H1 (cell line): ENCODE measurements around the gene DAZAP1. TPM values are rescaled to one million over a fixed set of nuclear protein-coding genes. Genes with fewer than 3 reads are reported as not detected.

Experiments used
- CTCF ChIA-PET: fragments of 300-600 bp; sonication (Branson Sonifier 250); formaldehyde crosslinking; loops from one replicate; lab custom pipeline; 2021; ENCODE audit not compliant: partially characterized antibody; lab: Charles Lee
- POLR2A ChIA-PET: fragments of 300-600 bp; sonication (Branson Sonifier 250); formaldehyde crosslinking; loops from one replicate; lab custom pipeline; 2021; ENCODE audit warnings: inconsistent platforms; ENCODE audit not compliant: partially characterized antibody; lab: Charles Lee
- DNase-seq, 2 experiments: peaks; one replicate each; pipeline versions ENCODE4 v3.0.0 to v3.0.0-alpha.2; 2010 to 2022; ENCODE audit warnings: low spot score in 2 of 2, low read depth in 1 of 2, mixed read lengths in 1 of 2
- FAIRE-seq: peaks from 2 replicates; lab custom pipeline; 2011; peaks lifted over from hg19 to GRCh38; lab: Jason Lieb, UNC
- H2AFZ ChIP-seq: 2 replicates; pipeline ENCODE4 v1.8.1; 2012; ENCODE audit warnings: low read length, inconsistent platforms
- H2AK5ac ChIP-seq: 2 replicates; pipeline ENCODE4 v1.6.1; 2013; ENCODE audit warnings: low read depth, low read length
- H2BK120ac ChIP-seq: replicated peaks from 2 replicates; pipeline ENCODE3; 2013; ENCODE audit warnings: low read depth, low read length, inconsistent platforms
- H2BK12ac ChIP-seq: 2 replicates; pipeline ENCODE4 v1.6.1; 2013; ENCODE audit warnings: low read depth, low read length
- H2BK15ac ChIP-seq: 2 replicates; pipeline ENCODE4 v1.6.1; 2013; ENCODE audit warnings: low read length
- H2BK20ac ChIP-seq: 2 replicates; pipeline ENCODE4 v1.6.1; 2013; ENCODE audit warnings: low read length
- H2BK5ac ChIP-seq: 2 replicates; pipeline ENCODE4 v1.6.1; 2013; ENCODE audit warnings: low read depth, low read length
- H3K14ac ChIP-seq: 2 replicates; pipeline ENCODE4 v1.6.1; 2013; ENCODE audit warnings: inconsistent platforms; ENCODE audit not compliant: insufficient read length
- H3K18ac ChIP-seq: 2 replicates; pipeline ENCODE4 v1.6.1; 2013; ENCODE audit warnings: low read length; ENCODE audit errors: extremely low read depth
- H3K23ac ChIP-seq: 2 replicates; pipeline ENCODE4 v1.6.1; 2013; ENCODE audit warnings: inconsistent platforms; ENCODE audit not compliant: insufficient read length
- H3K23me2 ChIP-seq: 2 replicates; pipeline ENCODE4 v1.6.1; 2013; ENCODE audit warnings: low read depth, low read length
- H3K27ac ChIP-seq: 2 replicates; pipeline ENCODE4 v1.6.1; 2011; ENCODE audit warnings: low read depth, low read length, inconsistent platforms
- H3K27me3 ChIP-seq, 4 experiments: replicated peaks in 1 of 4; 1 replicate in 1 of 4; 2 replicates in 3 of 4; pipeline versions ENCODE4 v1.6.1 to v1.8.1; 2011 to 2013; ENCODE audit warnings: low read length in 3 of 4, mild to moderate bottlenecking in 3 of 4, inconsistent platforms in 2 of 4, mixed read lengths in 2 of 4, moderate library complexity in 1 of 4; ENCODE audit not compliant: control insufficient read depth in 3 of 4, insufficient read depth in 3 of 4; ENCODE audit errors: extremely low read depth in 1 of 4
- H3K36me3 ChIP-seq, 4 experiments: 2 replicates each; pipeline versions ENCODE4 v1.6.1 to v1.8.1; 2011 to 2013; ENCODE audit warnings: mild to moderate bottlenecking in 4 of 4, low read length in 3 of 4, moderate library complexity in 2 of 4, control low read depth in 1 of 4, inconsistent platforms in 1 of 4; ENCODE audit not compliant: insufficient read depth in 4 of 4, control insufficient read depth in 2 of 4
- H3K4ac ChIP-seq: replicated peaks from 2 replicates; pipeline ENCODE3; 2013; ENCODE audit warnings: low read length, low read depth, mixed read lengths, inconsistent platforms; ENCODE audit not compliant: insufficient read length
- H3K4me1 ChIP-seq, 4 experiments: replicated peaks in 1 of 4; 1 replicate in 1 of 4; 2 replicates in 3 of 4; pipeline versions ENCODE4 v1.6.1 to v1.8.1; 2011 to 2013; ENCODE audit warnings: low read length in 3 of 4, inconsistent platforms in 2 of 4, mixed read lengths in 1 of 4; ENCODE audit not compliant: insufficient read depth in 4 of 4, control insufficient read depth in 3 of 4
- H3K4me2 ChIP-seq, 2 experiments: 2 replicates each; pipeline versions ENCODE4 v1.6.1 to v1.8.1; 2011 to 2013; ENCODE audit warnings: low read depth in 2 of 2, low read length in 2 of 2, control low read depth in 1 of 2, inconsistent platforms in 1 of 2, mild to moderate bottlenecking in 1 of 2; ENCODE audit not compliant: insufficient read depth in 1 of 2
- H3K4me3 ChIP-seq, 4 experiments: fragments of 200-600, 300-600 bp in 1 of 4; sonication (generic), shearing (Covaris generic), sonication (Bioruptor Twin) in 1 of 4; 2 replicates each; pipeline versions ENCODE4 v1.5.1 to v1.8.1; 2011 to 2016; ENCODE audit warnings: low read length in 4 of 4, low read depth in 3 of 4, control low read depth in 2 of 4, inconsistent platforms in 2 of 4, mild to moderate bottlenecking in 2 of 4, mixed read lengths in 1 of 4, moderate library complexity in 1 of 4; ENCODE audit not compliant: insufficient read depth in 2 of 4; ENCODE audit errors: extremely low read depth in 1 of 4
- H3K56ac ChIP-seq: replicated peaks from 2 replicates; pipeline ENCODE3; 2013; ENCODE audit warnings: low read depth, mild to moderate bottlenecking, mixed read lengths, low read length, inconsistent platforms; ENCODE audit not compliant: insufficient read length
- H3K79me1 ChIP-seq: 2 replicates; pipeline ENCODE4 v1.6.1; 2013; ENCODE audit warnings: low read depth, low read length, control low read depth
- H3K79me2 ChIP-seq, 2 experiments: 2 replicates each; pipeline versions ENCODE4 v1.6.1 to v1.8.1; 2012 to 2013; ENCODE audit warnings: low read length in 2 of 2, mild to moderate bottlenecking in 2 of 2, inconsistent platforms in 1 of 2; ENCODE audit not compliant: insufficient read depth in 2 of 2, control insufficient read depth in 1 of 2
- H3K9ac ChIP-seq, 4 experiments: replicated peaks in 1 of 4; 1 replicate in 1 of 4; 2 replicates in 3 of 4; pipeline versions ENCODE4 v1.6.1 to v1.8.1; 2011 to 2013; ENCODE audit warnings: low read depth in 3 of 4, low read length in 3 of 4, control low read depth in 2 of 4, mild to moderate bottlenecking in 2 of 4, moderate library complexity in 2 of 4, inconsistent platforms in 1 of 4; ENCODE audit errors: extremely low read depth in 1 of 4
- H3K9me3 ChIP-seq, 2 experiments: 2 replicates each; pipeline versions ENCODE4 v1.6.1 to v1.8.1; 2012 to 2013; ENCODE audit warnings: mild to moderate bottlenecking in 2 of 2, moderate library complexity in 2 of 2, control low read depth in 1 of 2, inconsistent platforms in 1 of 2, low read depth in 1 of 2, low read length in 1 of 2, mixed read lengths in 1 of 2; ENCODE audit not compliant: insufficient read depth in 2 of 2
- H4K20me1 ChIP-seq, 2 experiments: replicated peaks in 1 of 2; 2 replicates each; pipeline versions ENCODE3 to v1.8.1; 2011 to 2013; ENCODE audit warnings: inconsistent platforms in 2 of 2, low read length in 2 of 2, mild to moderate bottlenecking in 1 of 2; ENCODE audit not compliant: insufficient read depth in 2 of 2, control insufficient read depth in 1 of 2
- H4K5ac ChIP-seq: 2 replicates; pipeline ENCODE4 v1.6.1; 2013; ENCODE audit warnings: low read length, low read depth, mixed read lengths, inconsistent platforms; ENCODE audit not compliant: insufficient read length
- H4K8ac ChIP-seq: 2 replicates; pipeline ENCODE4 v1.8.0; 2013; ENCODE audit warnings: mild to moderate bottlenecking, moderate library complexity, low read length, inconsistent platforms; ENCODE audit not compliant: insufficient read depth; ENCODE audit errors: extremely low read depth
- H4K91ac ChIP-seq: replicated peaks from 2 replicates; pipeline ENCODE3; 2013; ENCODE audit warnings: low read length, mixed read lengths, inconsistent platforms; ENCODE audit not compliant: insufficient read length
- CREB1 ChIP-seq: IDR thresholded peaks from 2 replicates; pipeline ENCODE4 v1.6.1; 2012; ENCODE audit warnings: inconsistent platforms
- MAFK ChIP-seq: IDR thresholded peaks from 2 replicates; pipeline ENCODE4 v1.6.1; 2012; ENCODE audit warnings: low read depth, mild to moderate bottlenecking, improper control_type of control experiment, low read length
- POLR2A ChIP-seq, 2 experiments: IDR thresholded peaks; 1 replicate in 1 of 2; 2 replicates in 1 of 2; pipeline ENCODE4 v1.6.1; 2011; ENCODE audit warnings: low read depth in 2 of 2, low read length in 2 of 2, mild to moderate bottlenecking in 2 of 2; ENCODE audit errors: control extremely low read depth in 1 of 2
- SIN3A ChIP-seq, 2 experiments: IDR thresholded peaks in 1 of 2; conservative IDR thresholded peaks in 1 of 2; 2 replicates each; pipeline ENCODE4 v1.6.1; 2011 to 2012; ENCODE audit warnings: low read length in 2 of 2, improper control_type of control experiment in 1 of 2, low read depth in 1 of 2, mild to moderate bottlenecking in 1 of 2
- YY1 ChIP-seq: IDR thresholded peaks from 2 replicates; pipeline ENCODE4 v1.6.1; 2011; ENCODE audit warnings: low read depth, mild to moderate bottlenecking, low read length
- WGBS, 2 experiments: shearing (Covaris generic) in 1 of 2; methylation state at CpG; one replicate each; pipeline versions ENCODE4 v1.1.6 to v1.1.7; 2013 to 2015; ENCODE audit warnings: low lambda C conversion rate in 2 of 2, mixed read lengths in 2 of 2, inconsistent platforms in 1 of 2, low coverage in 1 of 2, missing lambda C conversion rate in 1 of 2; ENCODE audit not compliant: insufficient replicate concordance in 2 of 2, insufficient coverage in 1 of 2, insufficient read length in 1 of 2; ENCODE audit errors: extremely low coverage in 1 of 2, missing lambda C conversion rate in 1 of 2; 5-methylcytosine and 5-hydroxymethylcytosine counted together
- polyA plus RNA-seq, 7 experiments: library from polyadenylated mRNA; depleted of rRNA in 3 of 7; stranded (reverse) in 5 of 7; unstranded in 2 of 7; fragments of >200 nt in 5 of 7; fragments of 200-250 nt in 2 of 7; gene quantifications; 1 replicate in 5 of 7; 2 replicates in 1 of 7; 4 replicates in 1 of 7; pipeline versions ENCODE4 v1.2.1 to v1.2.3, GENCODE V29; 2011 to 2013; ENCODE audit warnings: missing spikeins in 2 of 7, mixed read lengths in 2 of 7
- total RNA-seq: library from RNA; stranded (reverse); fragmentation: NEBNext Ultra II Directional; extraction: Animal tissue kit (Norgen Biotek cat#: 25700); gene quantifications from 2 replicates; pipeline ENCODE4 v1.2.1, GENCODE V29; 2021

DAZAP1 gene
- total and polyA plus RNA-seq, 2 of the 8 experiments (the other 6 are each of a cell fraction or from before 2014, with no cell fraction given), result 79.6 to 341 TPM

GRCh38 chr19:1373042-1373533, 34.3 kb upstream of the DAZAP1 start:
- POLR2A ChIA-PET, result interaction anchor here (0.7 to 2.7 kb wide), 9 partner anchors 9 to 104 kb away, joined by 3 to 10 read pairs (median 4); partner anchors contain the start of genes CIRBP and NDUFS7
- peaks cover 2% of the 10 kb centered on the region; the same call in 1 of the 2 replicates for H3K79me1 ChIP-seq
- H3K9ac ChIP-seq, result no peak overlapping the region

More at GRCh38 chr19:1373042-1373533, 34.3 kb upstream of the DAZAP1 start:
- Histone ChIP-seq H2AFZ (no peak overlapping the region), H2BK120ac (no peak overlapping the region), H2BK20ac (no peak overlapping the region), H3K4me3 (no peak overlapping the region), H3K18ac (no peak overlapping the region), H3K9me3 (no peaks in the 10 kb centered on the region), H3K14ac (no peak overlapping the region), H3K36me3 (peaks cover 14 to 57% (median 38%) of the 10 kb centered on the region in 4 experiments), H3K23ac (no peak overlapping the region), H3K27ac (no peak overlapping the region), H2BK12ac (no peak overlapping the region), H3K56ac (no peak overlapping the region), H2BK5ac (no peak overlapping the region), H3K79me2 (no peaks in the 10 kb centered on the region), H2BK15ac (no peak overlapping the region), H4K8ac (no peak overlapping the region), H4K20me1 (peaks cover 0 to 12% of the 10 kb centered on the region in 2 experiments), H3K4ac (no peak overlapping the region), H3K4me2 (no peak overlapping the region), H4K5ac (no peak overlapping the region), H2AK5ac (no peak overlapping the region), H4K91ac (no peak overlapping the region), H3K23me2 (no peaks in the 10 kb centered on the region), H3K27me3 (no peaks in the 10 kb centered on the region), H3K4me1 (no peaks in the 10 kb centered on the region; a peak in 1 of 7 replicates)
- CTCF ChIA-PET, result interaction anchor here (0.6 to 1.6 kb wide), 14 partner anchors 8 to 602 kb away, joined by 3 to 11 read pairs (median 3); no protein-coding TSS in a partner anchor
- TF ChIP-seq CREB1, result no peak
- no peak for TF ChIP-seq MAFK
- TF ChIP-seq SIN3A (conservative IDR thresholded peaks at IDR 0.05 in 1 of 2, IDR thresholded peaks at IDR 0.05 in 1 of 2; ENCODE audit: low read depth in 1 of 2, low read length in 2 of 2), result no peak
- TF ChIP-seq YY1, result no peak
- no peak for TF ChIP-seq POLR2A (IDR thresholded peaks at IDR 0.05; ENCODE audit: control extremely low read depth in 1 of 2, low read depth in 2 of 2, low read length in 2 of 2)
- DNase-seq, result no peak
- FAIRE-seq, result no peak
- WGBS, 2 experiments, result 96% methylated on average over 14 of the region's 20 CpGs; no CpG with 5 or more reads in 1 of the 2 experiments
